H1 (cell line): ENCODE measurements around the gene BBS9. TPM values are rescaled to one million over a fixed set of nuclear protein-coding genes. Genes with fewer than 3 reads are reported as not detected.

Experiments used
- ATF3 ChIP-seq: IDR thresholded peaks from 2 replicates; pipeline ENCODE4 v1.6.1; 2011; ENCODE audit warnings: low read depth, mild to moderate bottlenecking, low read length; ENCODE audit not compliant: insufficient read depth
- CTBP2 ChIP-seq: IDR thresholded peaks from 2 replicates; pipeline ENCODE4 v1.7.0; 2011; ENCODE audit warnings: borderline replicate concordance, mild to moderate bottlenecking, moderate library complexity, mixed read lengths, low read length; ENCODE audit not compliant: insufficient read depth, insufficient read length
- EGR1 ChIP-seq: IDR thresholded peaks from 2 replicates; pipeline ENCODE4 v1.6.1; 2011; ENCODE audit warnings: low read depth, low read length, borderline replicate concordance
- POLR2AphosphoS5 ChIP-seq: IDR thresholded peaks from 2 replicates; pipeline ENCODE4 v1.6.1; 2011; ENCODE audit warnings: low read depth, low read length
- RAD21 ChIP-seq, 2 experiments: IDR thresholded peaks in 1 of 2; conservative IDR thresholded peaks in 1 of 2; 2 replicates each; pipeline ENCODE4 v1.6.1; 2011; ENCODE audit warnings: low read depth in 2 of 2, low read length in 2 of 2, improper control_type of control experiment in 1 of 2, inconsistent platforms in 1 of 2, mild to moderate bottlenecking in 1 of 2, moderate library complexity in 1 of 2
- USF2 ChIP-seq: IDR thresholded peaks from 2 replicates; pipeline ENCODE4 v1.6.1; 2011; ENCODE audit warnings: low read length, improper control_type of control experiment
- polyA plus RNA-seq, 7 experiments: library from polyadenylated mRNA; depleted of rRNA in 3 of 7; stranded (reverse) in 5 of 7; unstranded in 2 of 7; fragments of >200 nt in 5 of 7; fragments of 200-250 nt in 2 of 7; gene quantifications; 1 replicate in 5 of 7; 2 replicates in 1 of 7; 4 replicates in 1 of 7; pipeline versions ENCODE4 v1.2.1 to v1.2.3, GENCODE V29; 2011 to 2013; ENCODE audit warnings: missing spikeins in 2 of 7, mixed read lengths in 2 of 7
- total RNA-seq: library from RNA; stranded (reverse); fragmentation: NEBNext Ultra II Directional; extraction: Animal tissue kit (Norgen Biotek cat#: 25700); gene quantifications from 2 replicates; pipeline ENCODE4 v1.2.1, GENCODE V29; 2021

The BBS9 gene
- total and polyA plus RNA-seq, 2 of the 8 experiments (the other 6 are each of a cell fraction or from before 2014, with no cell fraction given) = 22.3 to 37.0 TPM

GRCh38 chr7:33145156-33145555 lies 15.8 kb downstream of the BBS9 start (continued):
- TF ChIP-seq RAD21 (IDR thresholded peaks at IDR 0.05 in 1 of 2, conservative IDR thresholded peaks at IDR 0.05 in 1 of 2; ENCODE audit: low read depth in 2 of 2, low read length in 2 of 2) = no peak
- TF ChIP-seq USF2 = no peak
- TF ChIP-seq EGR1 = no peak
- TF ChIP-seq POLR2AphosphoS5 = no peak
- no peak for TF ChIP-seq CTBP2
- no peak for TF ChIP-seq ATF3
